ENCODE data around the gene PUM2. TPM values are rescaled to one million over a fixed set of nuclear protein-coding genes. Genes with fewer than 3 reads are reported as not detected.

The PUM2 gene
- 34.9 and 37.5 TPM in 2 replicates for total RNA-seq

DNA sequence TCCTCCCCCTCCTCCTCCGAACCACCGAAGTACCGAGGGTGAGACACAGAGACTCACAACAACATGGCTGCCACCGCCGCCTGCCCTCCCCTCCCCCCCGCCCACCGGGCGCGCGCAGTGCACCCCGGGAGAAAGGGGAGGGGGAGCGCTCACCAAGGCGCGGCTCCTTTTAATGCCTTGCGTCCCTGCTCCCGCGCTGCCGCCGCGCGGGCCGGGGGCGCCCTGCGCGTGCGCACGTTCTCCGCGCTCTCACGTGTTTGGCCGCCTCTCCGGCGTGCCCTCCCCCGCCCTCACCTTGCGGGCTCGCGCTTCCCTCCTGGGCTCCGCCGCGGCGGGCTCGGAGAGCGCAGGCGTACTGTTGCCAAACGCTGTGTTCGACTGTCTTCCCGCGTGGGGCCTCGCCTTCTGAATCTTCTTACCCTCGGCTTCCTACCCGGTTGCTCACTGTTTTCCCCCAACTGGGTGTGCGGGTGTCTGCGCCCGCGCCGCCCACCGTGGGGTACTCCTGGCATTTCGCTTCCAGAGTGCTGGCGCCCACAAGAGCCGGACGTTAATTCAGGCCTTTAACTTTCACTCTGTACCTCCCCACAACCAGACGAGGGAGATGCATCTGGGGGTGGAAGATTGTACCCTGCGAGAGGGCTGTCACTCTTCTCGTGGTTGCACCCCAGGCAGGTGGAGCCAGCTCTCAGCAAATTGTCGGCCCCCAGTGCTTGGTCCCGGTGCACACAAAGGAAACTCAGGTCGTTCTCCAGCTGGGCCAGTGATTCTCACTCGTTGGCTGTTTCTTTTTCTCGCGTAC is at the start of gene PUM2:
Gene PUM2 (minus strand): TSS at position 92 of the 802 bp plus-strand sequence. CDS start 23,484 bp downstream, outside the sequence.

GRCh38 chr2:20224716-20225293 is 125.8 kb downstream of the PUM2 start, which contains the start of gene SDC1:
Gene SDC1, minus strand, starts transcription at chr2:20225130. Its CDS starts 263 bp downstream, at chr2:20224867.

Other genes with a start within 250 kb of the PUM2 start
- gene SDC1, start 125.7 kb downstream of the PUM2 start, total RNA-seq: 14.4 and 19.6 TPM in 2 replicates
- gene RHOB, start 96.2 kb upstream of the PUM2 start, total RNA-seq: 151 and 171 TPM in 2 replicates

All from regular cardiac myocyte (primary cell).